ENCODE measurements around the gene CCDC88C. TPM values are rescaled to one million over a fixed set of nuclear protein-coding genes. Genes with fewer than 3 reads are reported as not detected.
"Not testable (repeated sequence)": the region's sequence is repeated elsewhere in the genome, so short reads cannot be mapped to it uniquely, and the experiment has no call there.

The CCDC88C gene
- total and polyA plus RNA-seq, 7 donors = 0.95 to 45.7 (median 3.9) TPM

GRCh38 chr14:91249841-91250616 is 167.6 kb downstream of the CCDC88C start:
- 45 to 73% methylated on average over 10 of the region's 10 CpGs for whole genome bisulfite sequencing, 2 donors
- Histone ChIP-seq H3K4me1 (peaks cover 0 to 20% (median 14%) of the 10 kb centered on the region in 4 donors), H3K27me3 (no peaks in the 10 kb centered on the region), H3K9me3 (no peaks in the 10 kb centered on the region), H3K36me3 (no peaks in the 10 kb centered on the region), H3K27ac (peak overlapping the region in 1 of 4 donors; percentile 18), H3K4me3 (no peak overlapping the region)
- TF ChIP-seq POLR2A (IDR thresholded peaks at IDR 0.05) = no peak
- no peak for TF ChIP-seq CTCF (IDR thresholded peaks at IDR 0.05)
- no peak for TF ChIP-seq POLR2AphosphoS5 (IDR thresholded peaks at IDR 0.05)
- no peak for TF ChIP-seq EP300 (IDR thresholded peaks at IDR 0.05)
- no peak for DNase-seq
- intact Hi-C loops (cut with DNase I) = no loop called here

GRCh38 chr14:91246051-91246852 is 171.4 kb downstream of the CCDC88C start:
- H3K4me1 ChIP-seq = peaks cover 0 to 15% (median 5%) of the 10 kb centered on the region in 4 donors
- no peaks in the 10 kb centered on the region for H3K27me3 ChIP-seq
- DNase-seq = no peak
- intact Hi-C loops (cut with DNase I) = no loop called here
- 80 to 88% methylated on average over 15 of the region's 15 CpGs for WGBS, 2 donors
- H3K36me3 ChIP-seq = no peaks in the 10 kb centered on the region
- no peak for TF ChIP-seq POLR2A (IDR thresholded peaks at IDR 0.05)
- no peak for TF ChIP-seq EP300 (IDR thresholded peaks at IDR 0.05)
- TF ChIP-seq CTCF (IDR thresholded peaks at IDR 0.05) = no peak
- no peak for TF ChIP-seq POLR2AphosphoS5 (IDR thresholded peaks at IDR 0.05)
- no peaks in the 10 kb centered on the region for H3K9me3 ChIP-seq
- no peak overlapping the region for H3K4me3 ChIP-seq
- H3K27ac ChIP-seq = no peak overlapping the region

- DNase-seq; intact Hi-C loops (cut with DNase I); H3K27me3 ChIP-seq; H3K9me3 ChIP-seq; H3K4me3 ChIP-seq; H3K27ac ChIP-seq; H3K36me3 ChIP-seq: not testable (repeated sequence)
- 90 to 94% methylated on average over 8 of the region's 8 CpGs for WGBS, 2 donors
- peaks cover 0 to 15% (median 5%) of the 10 kb centered on the region in 4 donors for H3K4me1 ChIP-seq
These were observed 172.0 kb downstream of the CCDC88C start for GRCh38 chr14:91245616-91246015.

GRCh38 chr14:91245029-91245428 is 172.6 kb downstream of the CCDC88C start:
- 71 to 74% methylated on average over 9 of the region's 9 CpGs for WGBS, 2 donors
- Histone ChIP-seq H3K36me3 (no peaks in the 10 kb centered on the region), H3K27ac (peak overlapping the region in 2 of 4 donors; percentile 30 to 59), H3K4me1 (peaks cover 0 to 12% (median 5%) of the 10 kb centered on the region in 4 donors), H3K27me3 (no peaks in the 10 kb centered on the region), H3K4me3 (peak overlapping the region in 1 of 4 donors; percentile 29), H3K9me3 (no peaks in the 10 kb centered on the region)
- TF ChIP-seq POLR2A (IDR thresholded peaks at IDR 0.05) (no peak), EP300 (IDR thresholded peaks at IDR 0.05) (no peak), POLR2AphosphoS5 (IDR thresholded peaks at IDR 0.05) (no peak), CTCF (IDR thresholded peaks at IDR 0.05) (no peak)
- intact Hi-C loops (cut with DNase I) = no loop called here
- no peak for DNase-seq

- intact Hi-C loops (cut with DNase I) = no loop called here
- Histone ChIP-seq H3K36me3 (no peaks in the 10 kb centered on the region), H3K27me3 (no peaks in the 10 kb centered on the region), H3K4me3 (peak within 1 kb of the TSS in 1 of 4 donors; percentile 29), H3K4me1 (peaks cover 0 to 12% (median 5%) of the 10 kb centered on the region in 4 donors), H3K27ac (peak within 1 kb of the TSS in 2 of 4 donors; percentile 44 to 59), H3K9me3 (no peaks in the 10 kb centered on the region)
- WGBS, 2 donors = 21 to 49% methylated on average over 12 of the region's 12 CpGs
- peak; percentile 84 for DNase-seq
- TF ChIP-seq CTCF (IDR thresholded peaks at IDR 0.05) (no peak), POLR2AphosphoS5 (IDR thresholded peaks at IDR 0.05) (no peak), POLR2A (IDR thresholded peaks at IDR 0.05) (no peak), EP300 (IDR thresholded peaks at IDR 0.05) (no peak)
These were observed 173.1 kb downstream of the CCDC88C start, which contains the start of gene GPR68 for GRCh38 chr14:91244501-91244901. Gene GPR68 (minus strand): TSS chr14:91244704. CDS start chr14:91235050, 9,654 bp downstream.
